ENCODE measurements around the gene FAM13B. TPM values are rescaled to one million over a fixed set of nuclear protein-coding genes. Genes with fewer than 3 reads are reported as not detected.

FAM13B gene
- total RNA-seq, 2 experiments from 2014 or later, result 33.1 to 36.7 TPM

DNA sequence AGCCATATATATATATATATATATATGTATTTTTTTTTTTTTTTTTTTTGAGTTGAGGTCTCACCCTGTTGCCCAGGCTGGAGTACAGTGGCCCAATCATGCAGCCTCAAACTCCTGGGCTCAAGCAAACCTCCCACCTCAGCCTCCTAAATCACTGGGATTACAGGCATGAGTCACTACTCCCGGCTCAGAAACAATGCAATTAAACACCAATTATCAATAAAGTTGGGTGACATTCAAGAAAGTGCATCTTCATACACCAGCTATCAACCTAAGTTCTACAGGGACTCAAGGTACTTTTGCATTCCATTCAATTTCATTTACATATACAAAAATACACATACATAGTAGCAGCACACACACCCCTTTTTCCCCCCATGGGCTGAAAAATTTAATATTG is 7.6 kb downstream of the FAM13B start:
- no peak overlapping the region for H3K27ac Mint-ChIP-seq

DNA sequence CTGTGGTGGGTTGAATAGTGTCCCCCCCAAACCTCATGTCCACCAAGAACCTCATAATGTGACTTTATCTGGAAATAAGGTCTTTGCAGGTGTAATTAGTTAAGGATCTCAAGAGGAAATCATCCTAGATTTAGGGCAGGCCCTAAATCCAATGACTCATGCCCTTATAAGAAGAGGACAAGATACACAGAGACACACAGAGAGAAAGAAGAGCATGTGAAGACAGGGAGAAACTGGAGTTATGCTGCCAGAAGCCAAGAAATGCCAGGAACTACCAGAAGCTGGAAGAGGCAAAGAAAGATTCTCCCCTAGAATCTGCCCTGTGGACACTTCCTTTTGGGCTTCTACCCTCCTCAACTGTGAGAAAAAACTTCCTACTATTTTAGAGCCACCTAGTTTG is 8.8 kb downstream of the FAM13B start:
- CTCF ChIA-PET, result interaction anchor here (2.3 kb wide), 1 partner anchor 13 kb away, joined by 8 read pairs; no protein-coding TSS in a partner anchor
- Mint-ChIP-seq H3K27ac (no peak overlapping the region), H3K4me1 (ENCODE audit: low read depth) (peaks cover 71% of the 10 kb centered on the region), H3K9me3 (no peaks in the 10 kb centered on the region), H3K4me3 (no peak overlapping the region), H3K27me3 (no peaks in the 10 kb centered on the region), H3K36me3 (ENCODE audit: low read depth) (peaks cover 37% of the 10 kb centered on the region)
- H3K9me3 ChIP-seq (ENCODE audit: control insufficient read depth in 1 of 2, insufficient read depth in 1 of 2, low read length in 2 of 2), result no peaks in the 10 kb centered on the region
- H3K27ac ChIP-seq (ENCODE audit: low read depth in 1 of 2, low read length in 2 of 2), result no peak overlapping the region
- intact Hi-C loops (cut with DNase I, micrococcal nuclease), result no loop called here
- no peak overlapping the region for H3K4me3 ChIP-seq (ENCODE audit: low read length)
- TF ChIP-seq, protein P1, sequence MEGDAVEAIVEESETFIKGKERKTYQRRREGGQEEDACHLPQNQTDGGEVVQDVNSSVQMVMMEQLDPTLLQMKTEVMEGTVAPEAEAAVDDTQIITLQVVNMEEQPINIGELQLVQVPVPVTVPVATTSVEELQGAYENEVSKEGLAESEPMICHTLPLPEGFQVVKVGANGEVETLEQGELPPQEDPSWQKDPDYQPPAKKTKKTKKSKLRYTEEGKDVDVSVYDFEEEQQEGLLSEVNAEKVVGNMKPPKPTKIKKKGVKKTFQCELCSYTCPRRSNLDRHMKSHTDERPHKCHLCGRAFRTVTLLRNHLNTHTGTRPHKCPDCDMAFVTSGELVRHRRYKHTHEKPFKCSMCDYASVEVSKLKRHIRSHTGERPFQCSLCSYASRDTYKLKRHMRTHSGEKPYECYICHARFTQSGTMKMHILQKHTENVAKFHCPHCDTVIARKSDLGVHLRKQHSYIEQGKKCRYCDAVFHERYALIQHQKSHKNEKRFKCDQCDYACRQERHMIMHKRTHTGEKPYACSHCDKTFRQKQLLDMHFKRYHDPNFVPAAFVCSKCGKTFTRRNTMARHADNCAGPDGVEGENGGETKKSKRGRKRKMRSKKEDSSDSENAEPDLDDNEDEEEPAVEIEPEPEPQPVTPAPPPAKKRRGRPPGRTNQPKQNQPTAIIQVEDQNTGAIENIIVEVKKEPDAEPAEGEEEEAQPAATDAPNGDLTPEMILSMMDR (IDR thresholded peaks at IDR 0.05), result no peak
- H3K27me3 ChIP-seq (ENCODE audit: control insufficient read depth in 1 of 2, insufficient read depth in 2 of 2, low read length in 2 of 2), result no peaks in the 10 kb centered on the region
- DNase-seq (no peak), ATAC-seq (ENCODE audit: poor library complexity) (no peak)
- peaks cover 16% of the 10 kb centered on the region for H3K36me3 ChIP-seq (ENCODE audit: insufficient read depth, low read length)
- peaks cover 37% of the 10 kb centered on the region for H3K4me1 ChIP-seq (ENCODE audit: insufficient read depth, low read length)
- POLR2A ChIA-PET, result no interaction called here

More for the DNA sequence above, 7.6 kb downstream of the FAM13B start:
- H3K36me3 Mint-ChIP-seq (ENCODE audit: low read depth), result peaks cover 44% of the 10 kb centered on the region
- DNase-seq (no peak), ATAC-seq (ENCODE audit: poor library complexity) (no peak)
- peaks cover 83% of the 10 kb centered on the region for H3K4me1 Mint-ChIP-seq (ENCODE audit: low read depth)
- H3K4me3 ChIP-seq (ENCODE audit: low read length), result no peak overlapping the region
- intact Hi-C loops (cut with DNase I, micrococcal nuclease), result no loop called here
- ChIA-PET CTCF (no interaction called here), POLR2A (no interaction called here)
- H3K36me3 ChIP-seq (ENCODE audit: insufficient read depth, low read length), result peaks cover 9% of the 10 kb centered on the region
- no peaks in the 10 kb centered on the region for H3K27me3 ChIP-seq (ENCODE audit: control insufficient read depth in 1 of 2, insufficient read depth in 2 of 2, low read length in 2 of 2)
- peaks cover 41% of the 10 kb centered on the region for H3K4me1 ChIP-seq (ENCODE audit: insufficient read depth, low read length)
- H3K4me3 Mint-ChIP-seq, result peak overlapping the region; percentile 52
- H3K27ac ChIP-seq (ENCODE audit: low read depth in 1 of 2, low read length in 2 of 2), result no peak overlapping the region
- TF ChIP-seq, protein P1 (IDR thresholded peaks at IDR 0.05), result no peak
- no peaks in the 10 kb centered on the region for H3K9me3 Mint-ChIP-seq
- no peaks in the 10 kb centered on the region for H3K9me3 ChIP-seq (ENCODE audit: control insufficient read depth in 1 of 2, insufficient read depth in 1 of 2, low read length in 2 of 2)
- no peaks in the 10 kb centered on the region for H3K27me3 Mint-ChIP-seq

DNA sequence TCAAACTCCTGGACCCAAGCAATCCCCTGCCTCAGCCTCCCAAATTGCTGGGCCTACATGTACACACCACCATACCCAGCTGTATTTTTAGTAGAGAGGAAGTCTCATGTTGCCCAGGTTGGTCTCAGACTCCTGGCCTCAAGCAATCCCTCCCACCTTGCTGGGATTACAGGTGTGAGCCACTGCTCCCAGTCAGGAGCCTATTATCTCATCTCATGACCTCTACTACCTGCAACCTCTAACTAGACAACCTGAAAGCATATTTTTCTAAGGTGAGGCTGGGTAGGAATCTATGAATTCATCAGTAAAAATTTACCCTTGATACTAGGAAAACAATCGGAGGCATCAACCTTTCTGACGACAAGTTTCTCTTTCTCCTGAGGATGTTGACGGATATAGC is 10.0 kb downstream of the FAM13B start:
- no peaks in the 10 kb centered on the region for H3K27me3 Mint-ChIP-seq
- intact Hi-C loops (cut with DNase I, micrococcal nuclease), result no loop called here

More for the DNA sequence above, 10.0 kb downstream of the FAM13B start:
- Mint-ChIP-seq H3K4me1 (ENCODE audit: low read depth) (peaks cover 61% of the 10 kb centered on the region), H3K36me3 (ENCODE audit: low read depth) (peaks cover 45% of the 10 kb centered on the region), H3K9me3 (no peaks in the 10 kb centered on the region), H3K4me3 (no peak overlapping the region), H3K27ac (no peak overlapping the region)
- Histone ChIP-seq H3K9me3 (ENCODE audit: control insufficient read depth in 1 of 2, insufficient read depth in 1 of 2, low read length in 2 of 2) (no peaks in the 10 kb centered on the region), H3K4me3 (ENCODE audit: low read length) (no peak overlapping the region), H3K27ac (ENCODE audit: low read depth in 1 of 2, low read length in 2 of 2) (no peak overlapping the region), H3K36me3 (ENCODE audit: insufficient read depth, low read length) (peaks cover 28% of the 10 kb centered on the region), H3K27me3 (ENCODE audit: control insufficient read depth in 1 of 2, insufficient read depth in 2 of 2, low read length in 2 of 2) (no peaks in the 10 kb centered on the region), H3K4me1 (ENCODE audit: insufficient read depth, low read length) (peaks cover 30% of the 10 kb centered on the region)
- TF ChIP-seq, protein P1 (IDR thresholded peaks at IDR 0.05), result no peak
- POLR2A ChIA-PET, result no interaction called here
- CTCF ChIA-PET, result interaction anchor here (2.3 kb wide), 1 partner anchor 14 kb away, joined by 8 read pairs; no protein-coding TSS in a partner anchor
- DNase-seq, result no peak
- ATAC-seq (ENCODE audit: poor library complexity), result no peak
